NCI-H345 treated with DMSO at 0.1 percent for 48 hours (cell line): ENCODE results near the gene NUP133.
"Not testable (repeated sequence)": the region's sequence is repeated elsewhere in the genome, so short reads cannot be mapped to it uniquely, and the experiment has no call there.

Experiments used
- DNase-seq: peaks from one replicate; lab custom pipeline; 2025; ENCODE audit not compliant: unreplicated experiment; lab: John Stamatoyannopoulos, UW

NUP133 gene

DNA sequence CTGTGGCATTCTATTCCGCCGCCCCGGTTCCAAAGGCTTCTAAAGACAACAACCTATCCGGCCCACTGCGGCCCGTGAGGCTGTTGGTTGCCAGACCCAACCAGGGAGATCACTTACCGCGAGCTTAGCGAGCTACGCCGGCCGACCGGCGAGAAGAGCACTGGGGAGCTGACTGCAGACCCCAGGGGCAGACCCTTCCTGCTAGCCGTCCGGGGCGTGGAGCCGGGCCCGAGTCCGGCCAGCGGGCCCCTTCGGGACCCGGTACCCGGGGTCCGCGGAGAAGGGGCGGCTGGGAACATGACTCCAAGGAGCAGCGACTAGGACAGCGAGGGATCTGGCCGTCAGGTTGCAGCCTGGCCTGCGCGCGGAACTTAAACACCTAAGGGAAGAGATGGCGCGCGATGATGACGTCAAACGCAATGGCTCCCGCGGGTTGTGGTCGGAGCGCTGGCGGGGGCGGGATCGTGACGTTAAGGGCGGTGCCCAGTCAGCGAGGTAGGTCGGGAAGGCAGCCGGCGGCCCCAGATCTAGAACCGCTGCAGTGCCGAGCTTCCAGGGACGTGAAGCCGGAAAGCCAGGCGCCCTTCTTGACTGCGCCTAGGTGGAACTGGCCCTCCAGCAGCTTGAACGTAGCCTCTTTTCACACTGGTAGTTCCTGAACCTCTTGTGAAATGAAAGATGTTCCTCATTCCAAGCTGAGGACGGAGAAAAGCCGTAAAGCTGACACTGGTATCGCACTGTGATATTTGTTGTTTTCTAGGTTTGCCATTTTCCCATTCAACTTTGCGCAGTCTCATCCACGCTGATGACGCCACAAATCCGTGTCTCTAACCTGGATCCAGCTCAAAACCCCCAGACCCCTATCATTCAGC lies at the start of gene NUP133:
NUP133 (minus strand) TSS at position 391 of the 872 bp plus-strand sequence; CDS start at position 299, 92 bp downstream.
- peak; percentile 93 for DNase-seq

DNA sequence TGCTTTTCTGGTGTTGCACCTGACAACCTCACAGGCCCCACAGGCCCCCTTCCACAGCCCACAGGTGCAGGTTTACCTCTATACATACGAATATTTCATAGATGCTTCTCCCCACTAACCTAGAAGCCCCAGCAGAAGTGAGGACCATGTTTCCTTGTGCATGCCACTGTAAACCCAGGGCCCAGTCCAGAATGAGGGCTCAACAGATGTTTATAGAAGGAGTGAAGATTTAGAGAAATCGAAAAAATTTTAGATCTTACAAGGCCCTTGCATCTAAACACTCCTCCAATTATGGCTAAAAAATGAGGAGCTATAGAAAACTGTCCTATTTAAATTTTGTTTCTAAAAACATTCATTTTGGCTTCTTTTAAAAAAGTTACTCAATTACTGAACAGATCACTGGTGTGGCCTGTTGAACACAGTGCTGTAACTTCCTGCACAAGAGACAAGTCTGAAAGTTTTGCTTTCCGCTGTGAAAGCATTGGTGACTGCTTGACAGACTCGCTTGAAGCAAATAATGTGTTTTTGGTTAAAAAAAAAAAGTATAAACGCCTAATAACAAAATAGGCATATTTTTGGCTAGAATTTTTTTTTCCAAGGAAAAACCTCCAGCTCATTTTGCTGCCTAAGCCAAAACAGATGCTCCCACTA lies 49.2 kb upstream of the NUP133 start:
- DNase-seq: no peak

DNA sequence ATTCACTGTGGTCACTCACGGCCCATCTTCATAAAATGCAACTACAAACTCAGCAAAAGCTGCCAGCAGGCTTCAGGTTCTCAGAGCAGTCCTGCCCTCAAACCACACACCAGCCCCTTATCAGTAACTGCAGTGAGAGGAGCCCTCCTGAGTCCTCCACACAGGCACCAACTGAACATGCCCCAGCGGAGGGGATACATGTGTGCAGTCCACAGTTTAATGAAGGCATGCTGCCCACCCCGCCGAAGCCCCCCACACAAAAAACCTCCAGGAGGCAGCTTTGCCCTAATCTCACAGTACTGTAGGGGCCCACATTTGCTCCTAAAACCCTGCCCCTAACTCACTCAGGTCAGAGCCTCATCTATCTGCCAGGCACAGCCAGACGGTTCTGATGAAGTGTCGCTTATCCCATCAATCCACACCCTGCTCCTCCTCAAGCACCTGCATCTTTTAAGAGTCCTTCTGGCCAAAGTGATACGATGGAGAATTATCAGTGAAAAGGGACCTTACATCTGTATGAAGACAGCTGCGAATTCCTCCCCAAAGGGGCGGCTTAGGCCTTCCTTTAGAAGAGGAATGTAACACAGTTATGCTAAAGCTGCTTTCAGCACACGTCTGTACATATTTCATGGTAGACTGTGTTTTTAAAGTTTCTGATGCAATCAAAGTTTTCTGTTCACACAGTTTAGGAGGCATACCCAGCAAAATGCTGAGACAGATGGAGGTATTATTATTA lies 46.9 kb upstream of the NUP133 start:
- DNase-seq: no peak

DNA sequence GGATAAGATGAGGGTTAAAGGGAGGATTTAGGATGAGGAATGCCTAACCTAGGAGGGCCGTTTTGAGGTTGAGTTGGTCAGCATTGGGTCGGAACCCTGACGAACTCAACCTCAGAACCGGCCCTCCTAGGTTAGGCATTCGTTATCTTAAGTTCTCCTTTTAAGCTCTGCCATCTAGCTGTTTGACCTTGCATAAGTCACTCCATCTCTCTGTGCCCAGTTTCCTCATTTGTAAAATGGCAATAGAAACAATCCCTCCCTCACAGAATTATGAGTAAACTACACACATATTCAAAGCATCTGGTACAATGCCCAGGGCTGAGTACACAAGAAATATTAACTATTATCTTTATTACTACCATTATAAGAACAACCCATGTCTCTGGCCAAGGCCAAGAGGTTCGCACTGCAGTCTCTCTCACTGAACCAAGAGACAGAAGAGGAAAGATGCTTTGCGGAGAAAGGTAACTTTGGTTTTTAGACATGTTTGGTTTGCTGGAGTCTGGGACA lies 45.5 kb upstream of the NUP133 start:
- DNase-seq: no peak

DNA sequence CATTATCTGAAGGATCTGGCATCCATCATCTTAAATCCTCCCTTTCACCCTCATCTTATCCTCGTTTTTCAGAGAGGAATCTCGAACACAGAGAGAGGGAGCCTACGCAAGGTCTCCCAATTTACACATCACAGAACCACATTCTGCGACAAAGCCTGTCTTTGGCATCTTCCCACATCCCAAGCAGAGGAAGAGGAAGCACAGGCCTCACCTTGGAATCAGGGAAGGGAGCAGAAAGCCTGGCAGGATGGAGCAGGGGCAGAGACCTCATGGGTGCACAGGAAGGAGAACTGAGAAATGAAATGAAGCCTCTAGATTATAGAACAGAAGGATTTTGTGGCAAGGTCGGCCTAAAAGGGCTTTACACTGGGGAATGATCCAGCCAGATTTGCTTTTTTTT lies 44.6 kb upstream of the NUP133 start:
- DNase-seq: no peak

DNA sequence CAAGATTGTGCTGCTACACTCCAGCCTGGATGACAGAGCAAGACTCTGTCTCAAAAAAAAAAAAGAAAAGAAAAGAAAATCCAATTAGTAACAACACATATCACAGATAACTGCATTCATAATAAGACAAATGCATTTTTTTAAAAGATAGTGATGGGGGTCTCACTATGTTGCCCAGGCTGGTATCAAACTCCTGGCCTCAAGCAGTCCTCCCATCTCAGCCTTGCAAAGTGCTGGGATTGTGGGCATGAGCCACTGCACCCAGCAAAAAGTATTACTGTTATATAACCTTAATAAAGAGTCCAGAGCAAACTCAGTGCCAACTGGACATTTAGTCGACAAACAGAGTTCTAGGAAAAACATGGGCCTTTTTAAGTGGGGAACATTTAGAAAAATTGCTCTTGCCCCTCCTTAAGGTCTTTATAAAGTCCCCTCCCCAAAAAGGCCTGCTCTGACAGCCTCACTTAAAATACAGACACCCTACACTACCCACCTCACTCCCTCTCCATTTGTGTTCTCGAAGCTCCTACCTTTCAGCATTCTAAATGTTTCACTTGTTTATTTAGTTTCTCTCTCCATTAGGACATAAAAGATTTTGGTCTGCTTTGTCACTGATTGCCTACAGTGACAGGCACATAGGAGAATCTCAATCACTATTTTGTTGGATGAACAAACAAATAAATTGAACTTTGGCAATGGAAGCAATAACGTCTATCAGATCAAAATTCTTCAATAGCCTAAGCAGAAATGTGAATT lies 42.8 kb upstream of the NUP133 start:
- DNase-seq: no peak

DNA sequence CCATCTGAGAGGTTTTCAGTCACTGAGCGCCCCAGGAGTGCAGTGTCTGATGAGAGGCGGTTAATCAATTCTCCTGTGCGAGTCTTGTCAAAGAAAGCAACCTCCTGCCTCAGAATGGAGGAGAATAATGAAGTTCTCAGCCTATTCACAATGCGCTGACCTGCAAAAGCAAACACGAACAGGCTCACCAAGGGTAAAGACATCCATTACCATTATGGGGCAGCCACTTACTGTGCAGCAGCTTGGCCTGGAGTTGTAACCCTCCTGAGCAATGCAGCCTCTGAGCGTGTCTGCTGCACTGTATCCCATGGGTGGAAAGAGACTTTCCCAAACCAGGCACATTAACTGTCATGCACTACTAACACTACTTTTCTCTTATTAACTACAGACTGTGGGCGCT lies 39.4 kb upstream of the NUP133 start:
- no peak for DNase-seq

DNA sequence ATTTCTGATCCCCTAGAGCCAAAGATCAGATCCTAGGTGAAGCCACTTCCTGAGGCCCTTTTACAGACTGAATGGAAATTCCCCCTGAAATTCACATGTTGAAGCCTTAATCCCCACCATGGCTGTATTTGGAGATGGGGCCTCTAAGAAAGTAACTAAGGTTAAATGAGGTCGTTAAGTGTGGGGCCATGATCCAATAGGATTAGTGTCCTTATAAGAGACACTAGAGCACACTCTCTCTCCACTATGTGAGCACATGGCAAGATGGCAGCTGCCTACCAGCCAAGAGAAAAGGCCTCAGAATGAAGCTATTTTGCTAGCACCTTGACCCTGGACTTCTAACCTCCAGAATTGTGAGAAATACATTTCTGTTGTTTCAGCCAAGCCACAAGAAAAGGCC lies 36.4 kb upstream of the NUP133 start:
- DNase-seq: no peak

DNA sequence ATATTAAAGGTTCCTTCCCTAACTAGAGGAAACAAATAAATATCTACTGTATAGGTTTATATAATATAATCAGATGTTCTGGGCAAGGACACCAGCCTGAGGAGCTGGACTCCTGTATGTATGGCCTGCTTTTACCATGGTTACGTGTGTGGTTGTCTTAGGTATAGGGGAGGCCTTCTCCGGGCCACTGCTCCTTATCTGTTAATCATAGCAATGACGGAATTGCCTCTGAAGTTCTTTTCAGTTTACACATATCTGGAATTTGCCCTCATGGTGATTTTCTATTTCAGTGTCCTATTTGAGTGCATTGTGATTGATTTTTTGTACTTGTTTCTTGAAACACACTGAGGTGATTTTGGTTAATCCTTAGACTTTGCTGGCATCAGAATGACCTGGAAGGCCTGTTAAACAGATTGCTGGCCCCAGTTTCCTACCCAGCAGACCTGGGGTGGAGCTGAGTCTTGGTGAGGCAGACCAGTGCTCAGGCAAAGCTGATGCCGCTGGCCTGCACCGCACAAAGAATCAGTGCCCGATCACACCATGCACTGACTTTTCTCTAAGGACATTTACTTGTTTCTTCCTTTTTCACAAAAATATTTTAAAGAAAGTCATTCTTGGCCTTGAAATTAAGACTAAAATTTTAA lies 31.8 kb upstream of the NUP133 start:
- DNase-seq: no peak

DNA sequence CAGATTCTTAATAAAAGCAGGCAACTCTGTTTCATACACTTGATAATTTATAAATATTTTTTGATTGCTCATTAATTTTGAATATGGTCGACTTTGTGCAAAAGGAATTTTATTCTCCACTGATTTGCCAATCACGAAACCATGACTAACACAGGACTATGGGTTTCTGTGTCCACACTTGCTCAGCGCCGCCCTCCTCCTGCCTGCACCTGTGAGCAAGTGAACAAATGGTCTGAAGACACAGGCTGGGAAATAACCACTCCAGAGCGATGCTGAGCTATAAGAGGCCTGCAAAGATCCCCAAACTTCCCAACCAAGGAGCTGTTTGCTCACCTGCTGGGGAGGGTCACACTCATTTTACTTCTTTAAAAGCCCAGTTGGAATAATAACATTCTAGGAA lies 30.8 kb upstream of the NUP133 start:
- DNase-seq: no peak

DNA sequence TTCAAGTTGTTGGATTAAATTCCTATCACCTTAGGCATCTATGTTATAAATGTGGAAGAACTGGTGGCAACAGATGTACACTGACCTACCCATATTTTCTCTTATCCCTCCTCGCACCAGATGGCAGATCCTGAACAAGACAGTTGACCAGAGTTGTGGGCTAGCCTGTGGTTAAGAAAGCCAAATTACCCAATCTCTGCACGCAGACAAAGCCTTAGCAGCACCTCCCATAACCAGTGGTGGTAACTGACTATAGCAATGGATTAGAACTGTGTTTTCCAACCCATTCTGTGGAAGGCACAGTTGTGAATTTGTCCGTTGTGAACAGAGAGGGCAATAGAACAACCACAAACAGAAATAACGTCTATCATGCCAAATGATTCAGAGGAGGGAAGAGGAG lies 29.8 kb upstream of the NUP133 start:
- no peak for DNase-seq

DNA sequence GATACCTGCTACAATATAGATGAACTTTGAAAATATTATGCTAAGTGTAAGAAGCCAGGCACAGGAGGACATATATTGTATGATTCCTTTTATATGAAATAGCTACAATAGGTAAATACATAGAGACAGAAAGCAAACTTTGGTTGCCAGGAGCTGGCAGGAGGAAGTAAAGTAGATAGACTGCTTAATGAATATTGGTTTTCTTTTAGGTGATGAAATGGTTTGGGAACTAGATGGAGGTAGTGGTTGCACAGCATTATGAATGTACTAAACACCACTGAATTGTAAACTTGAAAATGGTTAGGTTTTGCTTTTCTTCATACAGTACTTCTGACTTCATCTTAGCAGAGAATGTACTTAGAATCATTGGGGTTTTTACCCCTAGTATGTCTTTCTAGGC lies 28.8 kb upstream of the NUP133 start:
- DNase-seq: no peak

DNA sequence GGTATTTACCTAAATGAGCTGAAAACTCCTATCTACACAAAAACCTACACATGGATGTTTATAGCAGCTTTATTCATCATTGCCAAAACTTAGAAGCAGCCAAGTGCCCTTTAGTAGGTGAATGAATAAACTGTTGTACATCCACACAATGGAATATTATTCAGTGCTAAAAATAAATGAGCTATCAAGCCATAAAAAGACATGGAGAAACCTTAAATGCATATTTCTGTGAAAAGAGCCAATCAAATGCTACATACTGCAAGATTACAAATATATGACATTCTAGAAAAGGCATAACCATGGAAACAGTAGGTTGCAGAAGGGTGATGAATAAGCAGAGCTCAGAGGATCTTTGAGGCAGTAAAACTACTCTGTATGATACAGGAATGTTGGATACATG lies 27.1 kb upstream of the NUP133 start:
- DNase-seq: no peak

DNA sequence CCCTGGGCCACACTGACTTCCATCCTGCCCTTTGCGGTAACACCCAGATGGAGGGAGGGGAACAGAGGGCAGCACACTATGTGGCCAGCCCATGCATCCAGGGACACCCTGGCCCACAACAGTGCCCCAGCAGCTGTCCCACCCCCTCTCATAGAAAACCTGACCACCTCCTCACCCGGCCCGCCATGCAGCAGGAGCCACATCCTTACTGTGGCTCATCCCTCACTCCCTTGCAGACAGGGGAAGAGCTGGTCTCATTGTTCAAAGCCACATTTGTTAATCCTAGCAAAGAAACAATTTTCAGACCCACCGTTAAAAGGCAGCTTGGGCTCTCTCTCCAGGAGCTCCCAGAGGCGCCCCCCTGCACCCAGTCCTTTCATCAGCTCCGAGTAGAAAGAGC lies 23.2 kb upstream of the NUP133 start:
- no peak for DNase-seq

DNA sequence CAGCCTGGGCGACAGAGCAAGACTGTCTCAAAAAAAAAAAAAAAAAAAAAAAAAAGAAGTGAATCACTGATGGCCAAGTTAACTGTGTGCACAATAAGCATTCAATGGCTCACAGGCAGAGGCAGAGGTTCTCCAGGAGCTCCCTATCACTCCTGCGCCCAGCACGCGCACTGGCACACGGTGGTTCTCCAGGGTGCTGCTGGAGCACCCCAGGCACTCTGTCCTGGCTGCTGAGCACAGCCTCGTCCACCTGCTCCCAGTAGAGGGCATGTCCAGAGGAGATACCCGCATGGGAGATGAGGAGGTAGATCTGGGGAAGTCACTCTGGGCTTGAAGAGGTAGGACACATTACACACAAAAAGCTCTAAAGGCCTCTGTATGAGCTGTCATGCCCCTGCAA lies 21.5 kb upstream of the NUP133 start:
- no peak for DNase-seq

DNA sequence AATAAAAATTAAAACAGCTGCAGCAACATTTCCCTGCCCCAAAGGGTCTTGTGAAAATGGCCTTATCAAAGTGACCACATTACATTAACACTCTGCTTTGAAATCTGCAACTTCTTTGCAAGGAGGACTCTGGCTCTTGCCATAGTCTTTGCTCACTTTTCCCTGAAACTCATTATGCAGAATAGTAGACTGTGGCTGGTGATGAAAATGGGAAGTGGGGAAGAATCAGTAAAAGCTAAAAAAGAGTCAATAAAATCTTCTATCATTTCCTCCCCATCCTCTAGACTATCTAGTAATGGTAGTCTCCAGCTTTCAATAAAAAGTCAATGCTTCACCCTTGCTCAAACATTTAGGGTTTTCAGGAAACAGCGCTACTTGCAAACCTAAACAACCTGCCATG lies 18.6 kb upstream of the NUP133 start:
- no peak for DNase-seq

DNA sequence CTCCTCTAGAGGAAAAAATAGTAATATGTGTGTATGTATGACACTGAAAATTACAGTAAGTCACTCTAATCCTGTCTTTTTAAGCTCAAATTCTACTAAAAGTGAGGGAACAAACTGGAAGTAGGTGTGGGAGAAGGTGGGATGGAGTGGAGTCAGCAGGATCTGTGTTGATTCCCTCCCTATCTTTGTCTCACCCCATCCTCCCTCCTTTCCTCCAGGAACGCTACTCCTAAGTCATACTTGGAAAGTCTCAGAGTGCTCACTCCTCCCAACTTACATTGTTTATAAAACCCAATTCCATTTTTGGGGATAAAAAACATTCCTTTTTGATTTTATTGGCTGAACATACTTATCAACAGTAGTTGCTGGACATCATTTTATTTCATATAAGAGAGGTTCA lies 14.9 kb upstream of the NUP133 start:
- DNase-seq: no peak

DNA sequence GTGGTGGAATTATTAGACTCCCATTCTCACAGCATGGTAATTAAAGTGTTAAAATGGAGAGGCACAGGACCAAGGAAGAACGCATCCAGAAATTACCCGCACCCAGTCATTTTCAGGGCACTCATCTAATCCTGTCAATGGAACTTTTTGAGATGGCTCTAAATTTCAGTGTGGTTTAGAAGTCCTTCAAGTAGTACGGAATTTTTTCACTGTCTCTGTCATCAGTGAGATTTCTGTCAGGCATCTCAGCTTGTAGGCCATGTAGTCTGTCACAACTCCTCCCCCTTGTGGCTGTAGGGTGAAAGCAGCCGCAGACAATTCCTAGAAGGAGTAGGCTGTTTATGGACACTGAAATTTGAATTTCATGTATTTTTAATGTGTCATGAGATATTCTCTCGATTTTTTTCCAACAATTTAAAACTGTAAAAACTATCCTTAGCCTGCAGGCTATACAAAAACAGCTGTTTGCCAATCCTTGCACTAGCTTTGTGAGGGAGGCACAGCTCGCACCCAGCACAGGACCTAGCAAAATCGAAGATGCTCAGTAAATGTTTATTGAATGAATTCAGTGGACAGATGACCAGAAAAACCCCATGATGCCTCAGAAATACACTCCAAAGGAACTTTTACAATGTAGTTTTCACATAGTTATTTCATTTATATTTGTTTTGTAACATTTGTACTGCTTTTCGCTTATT lies 6.6 kb upstream of the NUP133 start:
- peak; percentile 55 for DNase-seq

DNA sequence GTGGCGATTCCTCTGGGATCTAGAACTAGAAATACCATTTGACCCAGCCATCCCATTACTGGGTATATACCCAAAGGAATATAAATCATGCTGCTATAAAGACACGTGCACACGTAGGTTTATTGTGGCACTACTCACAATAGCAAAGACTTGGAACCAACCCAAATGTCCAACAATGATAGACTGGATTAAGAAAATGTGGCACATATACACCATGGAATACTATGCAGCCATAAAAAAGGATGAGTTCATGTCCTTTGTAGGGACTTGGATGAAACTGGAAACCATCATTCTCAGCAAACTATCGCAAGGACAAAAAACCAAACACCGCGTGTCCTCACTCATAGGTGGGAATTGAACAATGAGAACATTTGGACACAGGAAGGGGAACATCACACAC lies 3.5 kb upstream of the NUP133 start:
- DNase-seq: not testable (repeated sequence)

DNA sequence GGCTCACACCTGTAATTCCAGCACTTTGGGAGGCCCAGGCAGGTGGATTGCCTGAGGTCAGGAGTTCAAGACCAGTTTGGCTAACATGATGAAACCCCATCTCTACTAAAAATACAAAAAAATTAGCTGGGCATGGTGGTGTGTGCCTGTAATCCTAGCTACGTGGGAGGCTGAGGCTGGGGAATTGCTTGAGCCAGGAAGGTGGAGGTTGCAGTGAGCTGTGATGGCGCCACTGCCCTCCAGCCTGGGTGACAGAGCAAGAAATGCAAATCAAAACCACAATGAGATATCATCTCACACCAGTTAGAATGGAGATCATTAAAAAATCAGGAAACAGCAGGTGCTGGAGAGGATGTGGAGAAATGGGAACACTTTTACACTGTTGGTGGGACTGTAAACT lies 3.1 kb upstream of the NUP133 start:
- not testable (repeated sequence) for DNase-seq
